ENCODE data around the gene PLXNA2. TPM values are rescaled to one million over a fixed set of nuclear protein-coding genes. Genes with fewer than 3 reads are reported as not detected.

Gene PLXNA2
- total RNA-seq, 1 experiment from 2014 or later = 6.0 TPM

DNA sequence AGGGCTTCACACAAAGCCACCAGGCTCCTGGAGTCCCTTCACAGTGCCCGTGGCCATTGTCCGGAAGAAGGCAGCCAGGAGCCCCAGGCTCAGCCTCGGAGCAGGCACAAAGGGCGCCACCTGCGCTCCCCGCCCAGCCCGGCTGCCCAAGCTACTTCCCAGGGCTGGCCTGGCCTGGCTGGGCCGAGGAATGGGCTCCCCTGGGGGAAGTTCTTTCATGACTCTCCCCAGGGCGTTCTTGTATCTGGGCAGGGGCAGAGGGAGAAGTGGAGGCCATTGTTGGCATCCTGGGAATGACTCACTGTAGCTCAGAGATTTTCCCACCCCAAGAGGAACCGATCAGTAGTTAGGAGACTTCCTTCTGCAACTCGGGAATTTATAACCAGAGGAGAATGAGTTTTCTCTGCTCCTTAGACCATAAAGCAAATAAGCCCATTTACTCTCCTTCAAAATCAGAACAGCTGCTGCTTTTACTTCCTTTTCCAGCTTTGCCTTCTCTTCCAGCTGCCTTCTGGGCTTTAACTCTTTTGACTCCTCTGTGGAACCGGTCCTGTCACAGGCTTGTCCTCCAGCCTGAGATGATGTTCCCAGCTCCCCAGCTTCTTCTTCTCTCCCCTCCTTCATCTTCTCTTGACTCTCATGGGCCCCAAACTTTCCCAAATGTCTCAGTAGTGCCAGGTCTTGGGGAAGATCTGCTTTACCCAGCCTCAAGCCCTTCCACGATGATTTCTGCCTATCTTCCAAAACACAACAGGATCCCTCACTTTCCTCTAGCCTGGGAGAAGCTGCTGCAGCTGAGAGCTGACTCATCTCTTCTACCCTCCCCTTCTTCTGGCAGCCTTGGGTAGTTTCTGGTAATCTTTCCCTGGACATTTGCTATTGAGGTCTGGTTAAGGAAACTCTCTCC is 214.6 kb downstream of the PLXNA2 start:
- peak; percentile 50 for DNase-seq (ENCODE audit: low read depth)

DNA sequence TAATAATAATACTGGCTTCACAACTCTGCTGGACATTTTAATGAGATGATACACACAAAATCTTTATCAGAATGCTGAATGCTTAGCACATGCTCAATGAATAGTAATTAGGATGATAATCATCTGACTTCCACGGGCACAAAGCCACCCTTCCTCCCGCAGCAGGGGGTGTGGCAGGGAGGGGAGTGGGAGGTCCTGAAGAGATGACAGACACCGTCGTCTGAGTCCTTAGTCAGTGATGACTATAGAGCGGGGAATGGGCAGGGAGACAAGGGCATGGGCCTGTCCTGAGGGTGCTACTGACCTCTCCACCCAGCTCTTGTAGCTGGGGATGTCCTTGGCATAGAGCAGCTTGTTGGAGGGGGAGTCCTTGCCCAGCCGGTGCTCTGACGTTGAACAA is 215.7 kb downstream of the PLXNA2 start:
- no peak for DNase-seq (ENCODE audit: low read depth)

DNA sequence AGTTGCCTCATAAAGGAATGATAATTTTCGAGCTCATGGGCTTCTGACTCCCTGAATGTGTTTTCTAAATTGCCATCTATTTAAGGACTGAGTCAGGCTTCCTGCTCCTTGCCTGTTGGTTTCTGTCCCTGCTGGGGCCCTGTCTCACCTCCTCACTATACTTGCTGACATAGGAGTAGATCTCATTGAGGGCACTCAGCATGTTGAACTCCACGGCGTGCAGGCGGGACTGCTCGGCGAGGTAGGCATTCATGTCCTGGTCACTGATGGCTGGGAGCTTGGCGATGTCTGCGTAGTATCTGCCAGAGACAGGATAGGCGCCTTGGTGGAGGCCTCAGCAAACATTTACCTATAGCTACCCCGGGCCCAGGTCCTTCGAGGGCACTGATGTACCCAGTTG is 216.3 kb downstream of the PLXNA2 start:
- no peak for DNase-seq (ENCODE audit: low read depth)

DNA sequence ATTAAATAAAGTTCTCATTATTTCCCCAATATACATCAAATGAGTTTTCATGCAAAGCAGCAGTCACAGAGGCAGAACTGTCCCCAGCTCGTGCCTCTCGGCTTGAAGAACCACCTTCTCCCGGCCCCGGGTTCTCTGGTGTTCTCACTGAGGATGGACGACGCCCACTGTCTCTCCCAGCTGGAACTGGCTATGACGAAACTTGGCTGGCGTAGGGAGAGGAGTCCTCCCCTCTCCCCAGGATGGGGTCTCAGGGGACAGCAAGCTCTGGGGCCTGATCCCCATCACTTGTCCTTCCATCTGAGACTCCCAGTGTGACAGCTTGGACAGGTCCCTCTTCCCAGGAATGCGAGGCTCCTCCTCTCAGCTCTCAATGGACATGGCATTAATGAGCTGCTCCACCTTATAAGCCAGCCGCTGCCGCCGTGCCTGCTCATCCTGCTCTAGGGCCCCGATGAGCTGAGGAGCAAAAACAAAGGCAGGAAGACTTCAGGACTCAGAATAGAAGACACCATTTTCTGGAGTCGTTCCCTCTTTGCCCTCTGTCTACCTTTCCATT is 217.2 kb downstream of the PLXNA2 start:
- DNase-seq (ENCODE audit: low read depth) = no peak

DNA sequence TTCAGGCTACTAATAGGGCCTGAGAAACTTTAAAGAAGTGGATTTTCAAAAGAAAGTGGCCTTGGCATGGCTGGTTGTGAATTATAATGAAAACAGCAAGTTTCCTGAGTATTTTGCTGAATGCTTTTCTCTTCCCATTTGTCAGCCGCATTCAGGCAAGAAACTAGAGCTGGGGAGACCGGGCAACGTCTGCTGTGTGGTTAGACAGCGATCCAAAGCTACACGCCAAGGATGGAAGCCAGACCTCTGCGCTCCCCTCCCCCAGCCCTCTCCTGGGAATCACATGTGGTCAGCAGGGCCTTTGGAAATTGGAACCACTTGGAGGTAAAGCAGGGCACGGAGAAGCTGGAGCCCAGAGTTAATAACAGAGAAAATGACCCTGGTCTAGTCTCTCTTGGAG is 219.2 kb downstream of the PLXNA2 start:
- no peak for DNase-seq (ENCODE audit: low read depth)

DNA sequence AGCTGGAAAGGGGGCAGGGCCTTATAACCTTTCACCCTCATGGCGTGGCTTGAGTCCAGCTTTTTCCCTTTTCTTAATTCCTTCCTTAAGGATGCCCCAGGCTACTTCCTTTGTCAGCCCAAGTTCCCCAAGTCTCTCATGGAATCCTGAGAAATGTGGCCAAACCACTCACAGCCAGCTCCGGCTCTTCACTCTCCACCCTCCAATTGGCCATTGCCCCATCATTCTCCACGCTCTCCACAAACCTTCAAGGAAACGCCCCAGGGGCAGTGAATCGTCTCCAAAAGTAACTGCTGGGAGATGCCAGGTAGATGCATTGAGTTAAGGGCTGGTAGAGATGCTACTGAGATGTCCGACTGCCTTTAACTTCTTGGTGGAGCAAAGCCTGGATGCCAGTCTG is 219.8 kb downstream of the PLXNA2 start:
- DNase-seq (ENCODE audit: low read depth) = no peak

DNA sequence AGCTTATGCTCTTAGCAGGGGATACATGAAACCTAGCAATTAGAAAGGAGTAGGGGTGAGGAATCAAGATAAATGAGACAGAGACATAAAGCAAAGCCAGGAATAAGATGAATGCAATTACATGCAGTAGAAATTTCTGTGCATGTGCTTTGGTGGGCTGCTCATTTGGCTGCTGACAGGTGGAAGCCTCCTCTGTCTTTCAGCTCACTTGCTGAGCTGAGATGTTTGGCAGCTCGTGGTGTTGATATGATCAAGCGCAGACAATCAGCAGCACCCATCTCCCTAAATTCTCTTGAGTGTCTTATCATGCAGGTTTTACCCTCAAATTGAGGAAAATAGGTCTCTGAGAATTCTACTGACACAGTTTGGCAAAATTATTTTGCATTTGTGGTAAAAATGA is 224.9 kb downstream of the PLXNA2 start:
- no peak for DNase-seq (ENCODE audit: low read depth)

DNA sequence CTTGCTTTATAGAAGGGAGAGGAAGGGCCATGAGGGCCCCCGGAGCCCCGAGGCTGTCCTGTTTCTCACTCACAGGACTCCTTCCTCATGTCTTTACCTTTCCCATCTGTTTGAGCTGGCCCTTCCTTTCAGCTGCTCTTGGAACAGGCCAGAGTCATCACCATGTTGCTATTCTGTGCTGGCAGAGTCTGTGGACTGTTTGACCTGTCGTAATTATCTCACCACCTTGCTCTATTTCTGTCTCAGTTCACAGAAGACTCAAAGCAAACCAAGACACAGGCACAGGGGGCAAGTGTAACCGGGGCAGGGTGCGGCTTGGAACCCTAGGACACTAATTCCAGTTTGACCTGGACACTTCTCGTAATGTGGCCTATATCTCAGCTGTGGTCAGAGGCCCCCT is 228.9 kb downstream of the PLXNA2 start:
- no peak for DNase-seq (ENCODE audit: low read depth)

DNA sequence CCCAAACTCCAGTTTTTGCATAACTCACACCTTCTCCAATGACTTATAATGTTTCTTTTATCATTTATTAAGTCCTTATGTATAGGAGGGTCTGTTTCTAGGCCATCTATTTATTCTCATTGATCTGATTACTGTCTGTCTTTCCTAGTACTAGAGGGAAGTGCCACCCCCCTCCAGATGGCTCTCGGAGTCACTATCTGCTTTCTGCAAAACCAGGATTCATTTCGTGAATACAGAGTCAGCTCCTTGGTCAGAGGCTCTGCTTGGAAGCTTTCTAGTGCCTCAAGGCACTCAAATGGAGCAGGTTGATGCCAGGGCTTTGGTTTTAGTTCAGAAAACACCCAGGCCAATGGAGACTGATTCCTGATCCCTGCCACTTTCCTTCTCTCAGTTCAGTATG is 231.0 kb downstream of the PLXNA2 start:
- DNase-seq (ENCODE audit: low read depth) = no peak

DNA sequence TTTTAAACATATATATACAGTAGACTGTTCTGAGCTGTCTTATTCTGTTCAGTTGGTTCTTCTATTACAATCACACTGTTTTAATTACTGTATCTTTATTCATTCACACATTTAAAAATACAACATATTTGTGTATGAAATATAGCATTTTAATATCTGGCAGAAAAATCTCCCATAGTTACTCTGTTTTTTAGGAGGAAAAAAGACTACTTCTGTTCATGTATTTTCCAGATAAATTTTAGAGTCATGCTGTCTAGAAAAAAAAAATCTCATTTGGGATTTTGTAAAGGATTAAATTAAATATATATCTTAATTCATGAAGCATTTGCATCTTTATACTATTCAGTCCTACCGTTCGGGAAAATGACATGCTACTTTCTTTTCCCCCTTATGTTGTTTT is 231.5 kb downstream of the PLXNA2 start:
- DNase-seq (ENCODE audit: low read depth) = no peak

DNA sequence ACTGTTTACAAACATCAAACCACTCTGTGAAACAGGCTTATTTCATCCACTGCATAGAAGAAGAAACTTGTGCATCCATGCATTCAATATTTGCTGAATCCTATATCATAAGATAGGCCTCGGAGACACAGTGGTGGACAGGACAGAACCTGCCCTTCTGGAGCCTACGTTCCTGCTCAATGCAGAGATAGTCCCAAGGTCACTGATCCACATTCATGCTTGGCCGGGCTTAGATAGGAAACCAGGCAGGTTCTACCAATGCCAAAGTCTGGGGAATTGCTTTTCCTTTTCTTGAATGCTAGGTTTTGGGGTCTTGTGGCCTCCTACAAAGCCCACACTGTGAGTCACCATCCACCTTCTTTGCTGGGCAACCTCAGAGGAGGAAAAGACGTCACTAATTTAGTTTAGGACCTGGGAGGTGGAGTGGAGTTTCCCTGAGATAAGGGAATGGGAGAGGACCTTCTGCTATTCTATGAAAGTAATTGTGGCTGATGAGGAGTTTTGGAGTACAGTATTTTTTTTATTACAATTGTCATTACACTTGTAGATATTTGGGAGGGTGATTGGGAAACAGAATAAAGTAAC is 233.6 kb downstream of the PLXNA2 start:
- DNase-seq (ENCODE audit: low read depth) = peak; percentile 11

DNA sequence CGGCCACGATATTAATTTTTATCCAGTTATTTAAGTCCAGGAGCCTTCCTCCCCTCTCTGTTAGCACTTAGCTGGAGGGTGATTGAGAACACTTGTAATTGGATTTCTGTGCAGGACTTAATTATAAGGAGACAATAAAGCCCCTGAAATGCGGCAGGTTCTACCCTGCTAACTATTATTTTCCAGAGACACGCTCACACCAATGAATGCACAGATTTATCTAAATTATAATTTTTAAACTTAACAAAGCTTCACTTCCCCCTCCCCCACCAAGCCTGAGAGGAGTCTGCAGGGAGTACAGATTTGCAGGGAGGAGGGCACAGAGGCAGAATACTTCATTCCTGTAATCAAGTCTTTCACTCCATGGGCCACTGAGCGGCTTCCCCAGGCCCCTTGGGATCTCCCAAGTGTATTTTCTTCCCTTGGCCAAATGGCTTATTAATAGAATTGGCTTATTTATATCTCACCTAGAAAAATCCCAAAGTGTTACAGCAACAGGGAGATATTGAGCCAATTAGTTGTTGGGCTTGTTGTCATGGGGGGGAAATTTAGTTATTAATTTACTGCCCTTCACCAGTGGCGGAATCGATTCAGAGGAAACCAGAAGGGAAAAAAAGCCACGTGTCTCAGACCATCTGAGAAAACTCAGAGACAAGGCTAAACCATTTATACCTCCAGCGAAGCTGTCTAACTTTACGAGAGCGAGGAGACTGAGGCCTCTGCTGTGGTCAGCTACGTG is 234.3 kb downstream of the PLXNA2 start:
- no peak for DNase-seq (ENCODE audit: low read depth)

DNA sequence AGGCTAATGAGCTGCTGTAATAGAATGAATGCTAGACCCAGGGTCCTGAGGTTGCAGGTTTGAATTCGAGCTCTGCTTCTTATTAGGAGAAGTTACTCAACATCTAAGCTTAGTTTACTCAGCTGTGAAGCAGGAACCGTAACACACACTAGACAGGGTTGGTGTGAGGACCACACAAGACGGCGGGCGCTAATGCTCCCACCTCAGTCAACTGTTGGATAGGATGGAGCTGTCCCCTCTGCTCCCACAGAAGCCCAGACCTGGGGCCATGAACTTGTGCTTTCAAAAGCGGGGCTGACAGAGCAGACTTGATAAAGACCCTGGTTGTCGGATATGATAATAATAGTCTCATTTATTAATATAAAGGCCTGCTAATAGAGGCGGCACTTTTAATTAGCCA is 234.9 kb downstream of the PLXNA2 start:
- DNase-seq (ENCODE audit: low read depth) = no peak

DNA sequence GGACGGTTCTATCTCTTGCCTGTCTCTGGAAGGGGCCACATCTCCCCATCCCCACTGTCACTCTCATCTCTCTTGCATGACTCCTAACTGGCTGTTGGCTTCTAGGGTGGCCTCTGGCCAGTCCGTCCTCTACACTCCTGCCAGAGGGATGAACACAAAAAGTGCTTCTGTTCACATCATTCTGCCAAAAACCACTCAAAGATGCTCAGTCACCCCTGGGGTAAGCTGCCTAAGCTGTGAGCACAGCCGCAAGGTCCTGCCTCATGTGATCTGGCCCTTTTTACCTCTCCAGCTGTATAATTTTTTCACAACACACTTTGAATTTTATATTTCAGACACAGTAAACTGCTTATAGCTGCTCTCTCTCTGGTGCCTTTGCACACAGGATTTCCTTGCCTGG is 235.7 kb downstream of the PLXNA2 start:
- no peak for DNase-seq (ENCODE audit: low read depth)

DNA sequence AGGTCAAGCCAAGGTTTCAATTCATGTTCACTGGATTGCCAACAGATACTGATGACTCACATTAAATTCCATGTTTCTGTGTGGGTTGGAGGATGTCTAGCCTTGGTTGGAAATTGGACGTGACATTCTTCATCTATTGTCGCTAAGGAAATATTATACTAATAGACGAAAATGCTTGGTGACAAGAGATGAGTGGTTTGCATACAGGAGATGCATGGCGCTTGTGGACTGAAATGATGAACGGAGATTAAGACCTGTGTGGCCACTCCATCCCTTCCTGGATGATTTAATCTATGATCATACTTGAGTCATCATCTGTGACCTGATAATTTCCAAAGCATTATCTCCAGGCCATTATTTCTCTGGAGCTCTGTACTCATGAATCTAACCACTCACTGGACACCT is 236.2 kb downstream of the PLXNA2 start:
- peak; percentile 58 for DNase-seq (ENCODE audit: low read depth)

DNA sequence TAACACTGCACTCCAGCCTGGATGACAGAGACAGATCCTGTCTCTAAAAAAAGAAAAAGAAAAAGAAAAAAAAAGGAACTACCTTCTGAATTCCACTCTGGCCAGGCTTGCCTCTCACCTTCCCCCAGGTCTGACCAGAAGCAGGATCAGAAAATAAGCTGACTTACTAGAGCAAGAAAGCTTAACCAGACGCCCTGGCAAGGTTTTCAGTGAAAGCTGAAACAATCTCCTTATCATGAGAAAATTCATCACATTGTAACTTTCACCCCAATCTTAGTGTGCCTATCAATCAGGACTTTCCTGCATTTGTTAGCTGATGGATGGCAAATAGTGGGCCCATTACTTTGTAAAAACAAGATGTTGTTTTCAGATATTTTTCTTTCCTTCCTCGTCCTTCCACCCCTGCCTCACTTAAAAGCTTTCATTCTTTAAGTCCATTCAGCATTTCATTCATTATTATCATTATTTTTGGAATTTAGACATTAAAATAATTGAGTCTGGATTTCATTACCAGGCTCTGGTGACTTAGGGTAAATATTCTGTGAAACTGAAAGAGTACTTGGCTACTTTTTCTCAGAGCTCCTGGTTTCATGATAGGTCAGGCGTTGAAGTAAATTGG is 236.8 kb downstream of the PLXNA2 start:
- DNase-seq (ENCODE audit: low read depth) = no peak

DNA sequence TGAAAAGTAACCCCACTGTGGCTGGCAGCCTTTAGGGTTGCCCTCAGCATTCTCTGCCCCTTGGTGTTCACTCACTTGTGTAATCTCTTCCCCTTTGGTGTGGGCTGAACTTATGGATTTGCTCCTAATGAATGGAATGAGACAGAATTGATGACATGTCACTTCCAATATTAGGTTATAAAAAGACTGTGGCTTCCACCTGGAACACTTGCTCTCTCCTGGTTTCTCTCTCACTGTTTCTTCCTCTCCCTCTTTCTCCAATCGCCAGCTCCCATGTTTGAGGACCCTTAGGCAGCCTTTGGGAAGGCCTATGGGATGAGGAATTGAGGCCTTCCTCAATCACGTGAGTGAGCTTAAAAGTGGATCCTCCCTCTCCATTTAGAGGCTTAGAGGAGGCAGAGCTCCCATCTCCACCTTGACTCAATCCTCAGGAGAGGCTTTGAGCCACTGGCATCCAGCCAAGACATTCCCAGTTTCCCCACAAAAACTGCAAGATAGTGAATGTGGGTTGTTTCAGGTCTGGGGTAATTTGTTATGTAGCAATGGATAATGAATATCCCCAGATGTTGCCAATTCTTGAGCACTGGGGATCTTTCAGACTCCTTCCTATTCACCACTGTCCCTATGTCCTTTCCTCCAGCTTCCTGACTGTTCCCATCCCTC is 237.8 kb downstream of the PLXNA2 start:
- DNase-seq (ENCODE audit: low read depth) = no peak

DNA sequence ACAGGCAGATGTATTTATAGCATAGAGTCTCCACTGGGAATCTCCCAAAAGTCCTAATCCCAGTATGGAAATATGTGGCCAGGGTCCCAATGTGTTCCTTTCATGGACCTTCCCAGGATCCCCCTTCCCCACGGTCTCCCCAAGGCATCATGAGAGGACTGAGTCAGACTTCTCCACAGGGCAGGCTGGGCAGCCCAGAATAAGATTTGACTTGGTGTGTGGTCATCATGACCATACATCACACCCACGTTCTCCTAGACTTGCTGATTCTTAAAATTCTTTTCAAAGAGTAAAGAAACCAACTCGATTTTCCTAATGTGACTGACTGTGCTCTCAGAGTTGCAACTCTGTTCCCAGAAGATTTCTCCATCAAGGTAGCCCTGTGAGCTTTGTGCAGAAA is 239.3 kb downstream of the PLXNA2 start:
- no peak for DNase-seq (ENCODE audit: low read depth)

DNA sequence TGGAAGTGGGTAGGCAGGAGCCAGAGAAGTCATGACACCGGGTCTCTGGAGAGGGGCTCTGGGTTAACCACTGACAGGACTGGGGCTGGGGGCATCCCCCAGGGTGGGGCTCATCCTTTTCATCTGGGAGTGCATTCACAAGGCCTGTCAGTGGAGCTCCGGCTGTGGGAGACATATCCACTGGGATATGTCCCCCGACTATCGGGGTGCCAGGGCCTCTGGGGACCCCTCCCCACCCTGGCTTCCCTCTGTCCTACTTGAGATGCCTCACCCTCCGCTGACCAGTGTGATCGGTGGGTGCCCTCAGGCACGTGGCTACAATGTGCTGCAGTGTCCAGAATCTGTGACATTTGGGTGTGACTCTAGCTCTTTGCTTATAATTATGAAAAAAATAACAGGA is 240.9 kb downstream of the PLXNA2 start:
- DNase-seq (ENCODE audit: low read depth) = no peak

DNA sequence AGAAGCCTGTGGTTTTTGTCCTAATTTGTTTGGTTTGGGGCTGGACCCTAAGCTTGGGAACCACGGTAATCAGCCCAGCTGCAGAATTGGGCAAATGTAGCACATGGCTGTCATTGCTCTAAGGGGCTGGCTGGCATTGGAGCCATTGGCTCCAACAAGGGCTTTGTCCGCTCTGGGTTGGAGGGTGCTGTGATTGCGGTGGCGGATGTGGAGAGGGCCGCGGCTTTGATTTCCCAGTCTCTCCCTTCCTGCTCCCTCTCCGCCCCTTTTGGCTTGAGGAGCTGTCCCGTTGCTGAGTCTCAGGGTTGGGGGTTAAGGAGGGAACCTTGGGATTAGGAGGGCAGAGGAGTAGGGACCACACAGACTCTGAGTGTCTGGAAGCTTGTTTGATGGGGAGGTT is 241.5 kb downstream of the PLXNA2 start:
- DNase-seq (ENCODE audit: low read depth) = no peak

DNA sequence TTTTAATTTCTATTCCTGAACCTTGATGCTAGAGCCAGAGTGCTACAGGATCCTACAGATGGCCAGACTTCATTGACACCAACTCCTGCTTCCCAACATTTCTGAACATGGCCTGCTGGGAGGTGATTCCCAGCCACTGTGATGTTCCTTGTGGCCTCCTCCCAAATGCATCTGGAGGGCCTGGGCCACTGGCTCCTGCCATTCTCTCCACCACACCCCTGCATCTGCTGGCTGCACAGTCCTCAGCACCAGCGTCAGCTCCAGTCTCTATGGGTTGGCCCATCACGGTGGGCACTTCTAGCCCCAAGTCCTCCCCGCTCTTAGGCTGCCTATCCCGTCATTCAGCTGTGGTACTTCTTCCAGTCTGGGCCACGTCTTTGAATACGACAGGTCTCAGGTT is 242.1 kb downstream of the PLXNA2 start:
- DNase-seq (ENCODE audit: low read depth) = no peak
